SK-N-MC (cell line): ENCODE data around the gene PTAFR.

Source experiments
- EZH2 ChIP-seq: fragments of 200-600 bp; sonication (generic); IDR thresholded peaks from one replicate; pipeline ENCODE4 v1.6.1; 2017; ENCODE audit warnings: antibody characterized with exemption
- FOXP2 ChIP-seq: optimal IDR thresholded peaks from 2 replicates; pipeline ENCODE3; 2011; ENCODE audit warnings: mild to moderate bottlenecking, moderate library complexity; ENCODE audit not compliant: insufficient read depth; ENCODE audit errors: extremely low read length, control extremely low read depth
- POLR2AphosphoS5 ChIP-seq: IDR thresholded peaks from 2 replicates; pipeline ENCODE4 v1.6.1; 2012; ENCODE audit warnings: mild to moderate bottlenecking, low read depth, low read length, borderline replicate concordance

GRCh38 chr1:28155628-28156027 is 20.9 kb downstream of the PTAFR start:
- TF ChIP-seq EZH2 (no peak), POLR2AphosphoS5 (no peak), FOXP2 (no peak)
